Activated B cell treated with CpG ODN at 0.5 μM for 24 hours (primary cell): ENCODE data around the gene FKBP11. TPM values are rescaled to one million over a fixed set of nuclear protein-coding genes. Genes with fewer than 3 reads are reported as not detected.

Experiments used
- ATAC-seq: fragments of 200-7000 bp; cut with Tn5 transposase; one replicate; pipeline ENCODE4 v1.10.0; 2021; ENCODE audit warnings: low read depth, mild to moderate bottlenecking, moderate library complexity
- CTCF ChIA-PET: fragments of 350-600 bp; sonication (Branson Sonifier 250); formaldehyde crosslinking; loops from one replicate; lab custom pipeline; 2021; ENCODE audit warnings: antibody characterized with exemption; lab: Charles Lee
- POLR2A ChIA-PET: fragments of 350-600 bp; sonication (Branson Sonifier 250); formaldehyde crosslinking; loops from one replicate; lab custom pipeline; 2021; ENCODE audit warnings: antibody characterized with exemption; lab: Charles Lee
- DNase-seq: peaks from one replicate; pipeline ENCODE4 v3.0.0; 2022
- H3K27ac Mint-ChIP-seq: one replicate; pipeline ENCODE4 v1.8.0; 2020; ENCODE audit warnings: mixed read lengths
- H3K27me3 Mint-ChIP-seq: one replicate; pipeline ENCODE4 v1.8.0; 2021; ENCODE audit warnings: mixed read lengths
- H3K36me3 Mint-ChIP-seq: one replicate; pipeline ENCODE4 v1.8.0; 2021; ENCODE audit warnings: low read depth, mixed read lengths
- H3K4me1 Mint-ChIP-seq: one replicate; pipeline ENCODE4 v1.8.0; 2021; ENCODE audit warnings: mixed read lengths
- H3K4me3 Mint-ChIP-seq: one replicate; pipeline ENCODE4 v1.8.0; 2020; ENCODE audit warnings: mild to moderate bottlenecking, mixed read lengths
- H3K9me3 Mint-ChIP-seq: one replicate; pipeline ENCODE4 v1.8.0; 2020; ENCODE audit warnings: mixed read lengths
- intact Hi-C: fragments of 100-400 bp; cut with micrococcal nuclease; formaldehyde crosslinking; loops from one replicate; pipeline ENCODE4 v1.15.1; 2024
- total RNA-seq: library from RNA; stranded (reverse); gene quantifications from 2 replicates; pipeline ENCODE4 v1.2.3, GENCODE V29; 2022
- TF ChIP-seq, protein P1 (sequence below): fragments of 200-600 bp; IDR thresholded peaks from one replicate; pipeline ENCODE4 v1.8.0; 2022; ENCODE audit warnings: antibody characterized with exemption, mild to moderate bottlenecking

Gene FKBP11
- total RNA-seq, 1 donor from 2014 or later, result 22.9 TPM

DNA sequence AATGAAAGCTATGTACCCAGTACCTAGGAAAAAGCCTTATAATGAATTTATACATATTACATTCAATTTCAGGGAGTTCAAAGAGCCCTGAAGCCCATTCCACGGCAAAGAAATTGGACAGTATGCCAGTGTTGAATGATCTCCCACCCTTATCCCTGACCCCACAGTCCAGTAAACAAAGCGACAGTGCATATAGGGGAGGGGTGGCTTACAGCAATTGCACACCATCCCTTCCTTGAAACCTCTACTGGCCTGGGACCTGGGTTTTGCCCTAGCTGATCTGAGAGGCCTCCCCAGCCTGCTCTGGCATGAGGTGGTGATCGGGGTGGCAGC, 42.4 kb downstream of the FKBP11 start:
- Mint-ChIP-seq H3K27me3 (peaks cover 21% of the 10 kb centered on the region), H3K4me3 (no peak overlapping the region), H3K36me3 (no peaks in the 10 kb centered on the region), H3K9me3 (no peaks in the 10 kb centered on the region), H3K4me1 (no peaks in the 10 kb centered on the region), H3K27ac (peak overlapping the region; percentile 30)
- no peak for DNase-seq
- ATAC-seq, result no peak
- CTCF ChIA-PET, result no interaction called here
- intact Hi-C loops, result no loop called here
- TF ChIP-seq, protein P1, sequence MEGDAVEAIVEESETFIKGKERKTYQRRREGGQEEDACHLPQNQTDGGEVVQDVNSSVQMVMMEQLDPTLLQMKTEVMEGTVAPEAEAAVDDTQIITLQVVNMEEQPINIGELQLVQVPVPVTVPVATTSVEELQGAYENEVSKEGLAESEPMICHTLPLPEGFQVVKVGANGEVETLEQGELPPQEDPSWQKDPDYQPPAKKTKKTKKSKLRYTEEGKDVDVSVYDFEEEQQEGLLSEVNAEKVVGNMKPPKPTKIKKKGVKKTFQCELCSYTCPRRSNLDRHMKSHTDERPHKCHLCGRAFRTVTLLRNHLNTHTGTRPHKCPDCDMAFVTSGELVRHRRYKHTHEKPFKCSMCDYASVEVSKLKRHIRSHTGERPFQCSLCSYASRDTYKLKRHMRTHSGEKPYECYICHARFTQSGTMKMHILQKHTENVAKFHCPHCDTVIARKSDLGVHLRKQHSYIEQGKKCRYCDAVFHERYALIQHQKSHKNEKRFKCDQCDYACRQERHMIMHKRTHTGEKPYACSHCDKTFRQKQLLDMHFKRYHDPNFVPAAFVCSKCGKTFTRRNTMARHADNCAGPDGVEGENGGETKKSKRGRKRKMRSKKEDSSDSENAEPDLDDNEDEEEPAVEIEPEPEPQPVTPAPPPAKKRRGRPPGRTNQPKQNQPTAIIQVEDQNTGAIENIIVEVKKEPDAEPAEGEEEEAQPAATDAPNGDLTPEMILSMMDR, result no peak
- POLR2A ChIA-PET, result no interaction called here

DNA sequence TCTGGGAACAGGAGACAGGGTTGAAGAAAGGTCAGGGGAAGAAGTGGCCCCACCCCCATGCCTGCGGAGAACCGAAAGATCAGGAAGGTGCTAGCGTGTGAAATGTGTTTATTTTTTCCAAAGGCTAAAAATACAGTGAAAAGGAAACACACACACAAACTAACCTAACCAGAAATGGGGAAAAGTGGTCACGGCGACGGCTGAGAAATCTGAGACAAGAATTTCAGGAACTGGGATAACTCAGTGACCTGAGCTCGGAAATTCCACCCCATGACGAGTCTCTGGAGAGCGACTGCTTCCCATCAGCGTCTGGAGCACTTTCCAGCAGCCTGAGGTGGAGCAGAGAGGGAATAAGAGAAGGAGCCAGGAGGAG, 43.0 kb downstream of the FKBP11 start:
- Mint-ChIP-seq H3K4me3 (no peak overlapping the region), H3K4me1 (no peaks in the 10 kb centered on the region), H3K27me3 (peaks cover 21% of the 10 kb centered on the region), H3K27ac (no peak overlapping the region), H3K36me3 (no peaks in the 10 kb centered on the region), H3K9me3 (no peaks in the 10 kb centered on the region)
- ChIA-PET POLR2A (no interaction called here), CTCF (interaction anchor here (0.6 kb wide), 1 partner anchor 20 kb away, joined by 3 read pairs; no protein-coding TSS in a partner anchor)
- no peak for ATAC-seq
- DNase-seq, result no peak
- TF ChIP-seq, protein P1, result no peak
- intact Hi-C loops, result no loop called here

DNA sequence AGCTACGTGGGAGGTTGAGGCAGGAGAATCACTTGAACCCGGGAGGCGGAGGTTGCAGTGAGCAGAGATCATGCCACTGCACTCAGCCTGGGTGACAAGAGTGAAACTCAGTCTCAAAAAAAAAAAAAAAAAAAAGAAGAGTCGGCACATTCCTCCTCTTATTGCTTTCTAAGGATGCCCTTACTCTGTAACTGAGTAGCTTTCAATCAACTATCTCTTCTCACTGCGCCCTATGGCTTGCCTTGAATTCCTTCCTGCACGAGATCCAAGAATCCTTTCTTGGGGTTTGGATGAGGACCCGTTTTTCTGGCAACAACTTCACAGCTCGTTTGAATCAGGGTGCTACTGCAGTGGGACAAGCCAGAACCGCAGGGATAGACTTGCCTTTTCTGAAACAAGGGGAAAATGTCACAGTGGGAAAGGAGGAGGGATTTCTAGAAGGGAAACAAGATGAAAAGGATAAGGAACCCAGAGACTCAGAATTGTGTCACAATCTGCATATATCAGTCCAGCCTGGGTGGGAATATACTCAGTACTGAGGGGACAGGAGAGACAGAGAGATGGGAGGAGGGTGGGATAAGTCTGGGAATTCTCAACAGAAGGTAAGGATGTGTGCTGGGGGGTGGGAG, 43.5 kb downstream of the FKBP11 start:
- Mint-ChIP-seq H3K36me3 (no peaks in the 10 kb centered on the region), H3K4me1 (no peaks in the 10 kb centered on the region), H3K9me3 (no peaks in the 10 kb centered on the region), H3K27me3 (peaks cover 21% of the 10 kb centered on the region), H3K4me3 (no peak overlapping the region), H3K27ac (no peak overlapping the region)
- DNase-seq (no peak), ATAC-seq (no peak)
- CTCF ChIA-PET, result interaction anchor here (0.6 to 1.0 kb wide), 2 partner anchors 20 to 29 kb away, joined by 3 read pairs; no protein-coding TSS in a partner anchor
- intact Hi-C loops, result no loop called here
- TF ChIP-seq, protein P1, result no peak
- POLR2A ChIA-PET, result interaction anchor here (1.3 kb wide), 1 partner anchor 16 kb away, joined by 4 read pairs; the partner anchor contains the start of gene RND1

DNA sequence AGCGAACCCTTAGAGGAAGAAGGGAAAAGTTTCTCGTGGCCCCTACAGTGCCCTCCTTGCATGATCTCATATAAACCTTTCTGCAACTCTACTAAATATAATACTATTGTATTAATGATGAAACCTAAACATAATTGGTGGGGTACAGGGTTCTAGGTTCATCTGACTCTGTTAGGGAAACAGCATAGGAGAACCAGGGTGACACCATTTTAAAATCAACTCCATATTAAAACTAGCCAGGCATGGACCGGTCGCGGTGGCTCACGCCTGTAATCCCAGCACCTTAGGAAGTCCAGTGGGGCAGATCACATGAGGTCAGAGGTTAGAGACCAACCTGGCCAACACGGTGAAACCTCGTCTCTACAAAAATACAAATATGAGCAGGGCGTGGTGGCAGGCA, 44.6 kb downstream of the FKBP11 start:
- intact Hi-C loops, result no loop called here
- no peaks in the 10 kb centered on the region for H3K4me1 Mint-ChIP-seq
- ATAC-seq (no peak), DNase-seq (no peak)
- peaks cover 21% of the 10 kb centered on the region for H3K27me3 Mint-ChIP-seq
- ChIA-PET POLR2A (interaction anchor here (1.3 kb wide), 1 partner anchor 15 kb away, joined by 4 read pairs; the partner anchor contains the start of gene RND1), CTCF (interaction anchor here (1.0 kb wide), 1 partner anchor 28 kb away, joined by 3 read pairs; no protein-coding TSS in a partner anchor)
- no peaks in the 10 kb centered on the region for H3K36me3 Mint-ChIP-seq
- H3K4me3 Mint-ChIP-seq, result no peak overlapping the region
- TF ChIP-seq, protein P1, result no peak
- no peak overlapping the region for H3K27ac Mint-ChIP-seq
- no peaks in the 10 kb centered on the region for H3K9me3 Mint-ChIP-seq

DNA sequence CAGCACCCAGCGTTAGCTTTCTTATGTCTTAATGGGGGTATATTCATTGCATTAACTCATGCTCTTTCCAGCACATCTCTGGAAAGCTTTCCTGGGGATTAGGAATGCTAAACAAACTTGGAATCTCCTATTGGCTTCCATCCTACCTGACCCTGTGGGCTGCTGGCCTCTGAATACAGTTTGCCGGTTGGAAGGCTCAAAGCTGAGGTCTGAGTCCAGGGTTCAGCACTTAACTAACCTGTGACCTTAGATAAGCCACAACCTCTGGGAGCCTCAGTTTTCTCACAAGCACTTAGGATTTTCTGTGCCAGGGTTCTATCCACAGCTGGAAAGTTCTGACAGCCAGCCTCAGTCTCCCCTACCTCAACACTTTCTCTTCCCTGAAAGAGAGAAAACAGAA, 46.7 kb downstream of the FKBP11 start:
- CTCF ChIA-PET, result no interaction called here
- Mint-ChIP-seq H3K4me1 (no peaks in the 10 kb centered on the region), H3K36me3 (no peaks in the 10 kb centered on the region), H3K9me3 (no peaks in the 10 kb centered on the region), H3K27ac (no peak overlapping the region), H3K27me3 (peaks cover 18% of the 10 kb centered on the region), H3K4me3 (no peak overlapping the region)
- intact Hi-C loops, result no loop called here
- ATAC-seq (no peak), DNase-seq (no peak)
- TF ChIP-seq, protein P1, result no peak
- POLR2A ChIA-PET, result no interaction called here
